ENCODE results near the gene SC5D.

GRCh38 chr11:121291896-121292494, 576 bp upstream of the SC5D start:
- TF ChIP-seq POLR2A (IDR thresholded peaks at IDR 0.05; ENCODE audit: low read depth, low read length): no peak
- TF ChIP-seq SPI1 (IDR thresholded peaks at IDR 0.05; ENCODE audit: low read depth, low read length): no peak

Measured in GM12891 (cell line).